Measurements from ENCODE around the gene ATP9B.

Gene ATP9B

DNA sequence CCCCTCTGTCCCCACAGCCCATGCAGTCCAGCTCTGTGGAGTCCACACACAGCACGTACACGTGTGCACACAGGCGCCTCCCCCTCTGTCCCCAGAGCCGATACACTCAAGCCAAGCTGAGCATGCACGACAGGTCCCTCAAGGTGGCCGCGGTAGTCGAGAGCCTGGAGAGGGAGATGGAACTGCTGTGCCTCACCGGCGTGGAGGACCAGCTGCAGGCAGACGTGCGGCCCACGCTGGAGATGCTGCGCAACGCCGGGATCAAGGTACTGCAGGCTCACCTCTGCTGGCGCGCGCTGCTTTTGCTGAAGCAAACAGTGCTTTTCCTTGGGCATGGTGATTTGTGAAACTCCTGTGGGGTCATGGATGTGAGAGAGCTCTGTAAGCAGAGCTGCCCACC, 268.0 kb downstream of the ATP9B start:
- TF ChIP-seq, protein P1, sequence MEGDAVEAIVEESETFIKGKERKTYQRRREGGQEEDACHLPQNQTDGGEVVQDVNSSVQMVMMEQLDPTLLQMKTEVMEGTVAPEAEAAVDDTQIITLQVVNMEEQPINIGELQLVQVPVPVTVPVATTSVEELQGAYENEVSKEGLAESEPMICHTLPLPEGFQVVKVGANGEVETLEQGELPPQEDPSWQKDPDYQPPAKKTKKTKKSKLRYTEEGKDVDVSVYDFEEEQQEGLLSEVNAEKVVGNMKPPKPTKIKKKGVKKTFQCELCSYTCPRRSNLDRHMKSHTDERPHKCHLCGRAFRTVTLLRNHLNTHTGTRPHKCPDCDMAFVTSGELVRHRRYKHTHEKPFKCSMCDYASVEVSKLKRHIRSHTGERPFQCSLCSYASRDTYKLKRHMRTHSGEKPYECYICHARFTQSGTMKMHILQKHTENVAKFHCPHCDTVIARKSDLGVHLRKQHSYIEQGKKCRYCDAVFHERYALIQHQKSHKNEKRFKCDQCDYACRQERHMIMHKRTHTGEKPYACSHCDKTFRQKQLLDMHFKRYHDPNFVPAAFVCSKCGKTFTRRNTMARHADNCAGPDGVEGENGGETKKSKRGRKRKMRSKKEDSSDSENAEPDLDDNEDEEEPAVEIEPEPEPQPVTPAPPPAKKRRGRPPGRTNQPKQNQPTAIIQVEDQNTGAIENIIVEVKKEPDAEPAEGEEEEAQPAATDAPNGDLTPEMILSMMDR (IDR thresholded peaks at IDR 0.05; ENCODE audit: extremely low read depth, insufficient read depth, missing control alignments), result no peak
- in situ Hi-C loops (cut with MboI; ENCODE audit: low pct_unique_long_range_greater_than_20kb, low sequenced_read_pairs, unreplicated experiment), result no loop called here
- no peak for DNase-seq (ENCODE audit: low spot score)

DNA sequence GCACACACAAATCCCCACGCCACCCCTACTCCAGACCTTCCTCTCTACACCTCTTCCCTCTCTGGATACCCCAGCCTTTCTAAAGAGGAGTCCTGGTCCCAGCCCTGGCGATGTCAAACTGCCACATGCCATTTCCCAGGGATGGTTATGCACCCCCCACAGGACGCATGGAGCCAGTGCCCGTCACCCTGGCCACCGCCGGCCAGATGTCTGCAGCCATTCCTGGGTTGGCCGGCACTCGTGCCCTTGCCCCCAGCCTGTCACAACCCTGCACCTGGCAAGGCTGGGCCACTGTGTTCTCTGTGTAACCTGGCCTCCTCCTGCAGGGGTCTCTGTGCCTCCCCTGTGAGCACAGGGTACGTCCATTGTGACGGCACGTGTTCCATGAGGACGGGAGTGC, 268.4 kb downstream of the ATP9B start:
- TF ChIP-seq, protein P1 (IDR thresholded peaks at IDR 0.05; ENCODE audit: extremely low read depth, insufficient read depth, missing control alignments), result no peak
- in situ Hi-C loops (cut with MboI; ENCODE audit: low pct_unique_long_range_greater_than_20kb, low sequenced_read_pairs, unreplicated experiment), result no loop called here
- DNase-seq (ENCODE audit: low spot score), result no peak

DNA sequence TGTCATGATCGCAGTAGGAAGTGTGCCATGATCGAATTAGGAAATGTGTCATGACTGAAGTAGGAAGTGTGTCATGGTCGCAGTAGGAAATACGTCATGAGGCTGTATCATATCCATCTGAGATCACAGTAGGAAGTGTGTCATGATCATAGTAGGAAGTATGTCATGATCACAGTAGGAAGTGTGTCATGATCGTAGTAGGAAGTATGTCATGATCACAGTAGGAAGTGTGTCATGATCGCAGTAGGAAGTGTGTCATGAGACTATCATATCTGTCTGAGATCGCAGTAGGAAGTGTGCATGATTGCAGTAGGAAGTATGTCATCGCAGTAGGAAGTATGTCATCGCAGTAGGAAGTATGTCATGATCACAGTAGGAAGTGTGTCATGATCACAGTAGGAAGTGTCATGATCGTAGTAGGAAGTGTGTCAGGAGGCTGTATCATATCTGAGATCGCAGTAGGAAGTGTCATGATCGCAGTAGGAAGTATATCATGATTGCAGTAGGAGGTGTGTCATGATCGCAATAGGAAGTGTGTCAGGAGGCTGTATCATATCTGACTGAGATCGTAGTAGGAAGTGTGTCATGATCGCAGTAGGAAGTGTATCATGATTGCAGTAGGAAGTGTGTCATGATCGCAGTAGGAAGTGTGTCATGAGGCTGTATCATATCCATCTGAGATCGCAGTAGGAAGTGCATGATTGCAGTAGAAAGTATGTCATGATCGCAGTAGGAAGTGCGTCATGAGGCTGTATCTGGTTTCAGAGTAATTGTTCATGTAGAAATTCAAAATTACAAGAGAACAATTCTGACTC, 270.1 kb downstream of the ATP9B start:
- no peak for DNase-seq (ENCODE audit: low spot score)
- TF ChIP-seq, protein P1 (IDR thresholded peaks at IDR 0.05; ENCODE audit: extremely low read depth, insufficient read depth, missing control alignments), result no peak
- in situ Hi-C loops (cut with MboI; ENCODE audit: low pct_unique_long_range_greater_than_20kb, low sequenced_read_pairs, unreplicated experiment), result no loop called here

DNA sequence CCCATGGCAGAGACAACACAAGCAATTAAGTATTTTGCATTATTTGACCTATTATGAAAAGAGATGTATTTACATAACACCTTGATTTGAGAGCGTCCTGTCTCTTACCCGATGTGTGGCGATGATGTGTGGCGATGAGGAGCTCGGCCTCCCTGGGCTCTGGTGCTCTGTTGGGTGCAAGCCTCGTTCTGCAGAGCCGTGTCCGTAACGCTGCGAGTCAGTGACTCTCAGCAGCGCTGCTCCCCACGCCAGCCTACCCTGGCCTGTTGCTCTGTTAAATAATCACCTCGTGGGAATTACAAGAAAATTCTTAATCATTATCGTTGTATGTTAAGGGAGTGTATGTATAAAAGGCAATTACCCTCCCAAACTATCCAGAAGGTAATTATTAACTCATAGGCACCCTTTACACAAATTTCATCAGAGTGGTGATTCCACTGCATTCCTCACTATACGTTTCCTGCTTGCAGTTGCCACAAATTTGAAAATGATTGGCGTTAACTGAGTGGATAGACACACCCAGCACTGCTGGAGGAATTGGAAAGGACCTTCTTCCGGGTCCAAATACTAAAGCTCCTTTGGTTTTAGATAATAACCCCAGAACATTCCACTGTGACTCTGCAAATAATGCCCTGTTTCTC, 274.5 kb downstream of the ATP9B start:
- in situ Hi-C loops (cut with MboI; ENCODE audit: low pct_unique_long_range_greater_than_20kb, low sequenced_read_pairs, unreplicated experiment), result no loop called here
- TF ChIP-seq, protein P1 (IDR thresholded peaks at IDR 0.05; ENCODE audit: extremely low read depth, insufficient read depth, missing control alignments), result no peak
- DNase-seq (ENCODE audit: low spot score), result no peak

DNA sequence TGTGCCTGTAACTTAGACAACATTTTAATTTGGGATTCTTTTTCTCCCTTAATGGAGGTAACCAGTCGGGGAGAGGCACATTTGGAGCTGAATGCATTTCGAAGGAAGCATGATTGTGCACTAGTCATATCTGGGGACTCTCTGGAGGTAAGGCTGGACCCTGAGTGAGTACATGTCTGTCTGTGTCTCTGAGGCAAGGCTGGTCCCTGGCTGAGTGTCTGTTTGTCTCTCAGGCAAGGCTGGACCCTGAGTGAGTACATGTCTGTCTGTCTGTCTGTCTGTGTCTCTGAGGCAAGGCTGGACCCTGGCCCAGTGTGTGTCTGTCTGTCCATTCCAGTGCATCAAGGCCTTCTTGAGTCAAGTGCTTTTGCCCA, 275.0 kb downstream of the ATP9B start:
- DNase-seq (ENCODE audit: low spot score), result no peak
- in situ Hi-C loops (cut with MboI; ENCODE audit: low pct_unique_long_range_greater_than_20kb, low sequenced_read_pairs, unreplicated experiment), result no loop called here
- TF ChIP-seq, protein P1 (IDR thresholded peaks at IDR 0.05; ENCODE audit: extremely low read depth, insufficient read depth, missing control alignments), result no peak

DNA sequence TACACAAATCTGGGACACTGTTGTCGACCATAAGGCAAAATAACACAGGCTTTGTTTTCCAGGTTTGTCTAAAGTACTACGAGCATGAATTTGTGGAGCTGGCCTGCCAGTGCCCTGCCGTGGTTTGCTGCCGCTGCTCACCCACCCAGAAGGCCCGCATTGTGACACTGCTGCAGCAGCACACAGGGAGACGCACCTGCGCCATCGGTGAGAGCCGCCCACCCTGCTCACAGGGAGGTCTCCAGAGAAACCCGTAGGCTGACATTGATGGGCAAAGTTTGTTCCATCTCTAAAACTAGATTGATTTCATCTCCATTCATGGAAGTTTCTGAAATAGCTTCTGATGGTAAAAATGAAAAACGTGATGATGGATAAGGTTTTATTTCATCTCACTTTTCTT, 276.2 kb downstream of the ATP9B start:
- in situ Hi-C loops (cut with MboI; ENCODE audit: low pct_unique_long_range_greater_than_20kb, low sequenced_read_pairs, unreplicated experiment), result no loop called here
- TF ChIP-seq, protein P1 (IDR thresholded peaks at IDR 0.05; ENCODE audit: extremely low read depth, insufficient read depth, missing control alignments), result no peak
- no peak for DNase-seq (ENCODE audit: low spot score)

Data from GM13977 (cell line).